ENCODE results near the gene ZNF132. TPM values are rescaled to one million over a fixed set of nuclear protein-coding genes. Genes with fewer than 3 reads are reported as not detected.
"Not testable (repeated sequence)": the region's sequence is repeated elsewhere in the genome, so short reads cannot be mapped to it uniquely, and the experiment has no call there.

ZNF132 gene
- total and polyA plus RNA-seq, 5 experiments from 2014 or later, result 1.0 to 10.6 (median 3.1) TPM

- ATAC-seq (peak; percentile 17 to 36), DNase-seq (peak in 1 of 10 donors; percentile 24)
- Mint-ChIP-seq H3K4me1 (peaks cover 10 to 28% (median 23%) of the 10 kb centered on the region in 4 donors), H3K27ac (peak overlapping the region in 9 of 10 donors; percentile 67 to 99 (median 92)), H3K27me3 (no peaks in the 10 kb centered on the region), H3K4me3 (peak overlapping the region; percentile 76 to 92 (median 87)), H3K9me3 (no peaks in the 10 kb centered on the region), H3K36me3 (peaks cover 0 to 9% (median 3%) of the 10 kb centered on the region in 3 donors)
- POLR2A ChIA-PET, result interaction anchor here (0.5 to 1.9 kb wide), 6 partner anchors 9 to 401 kb away, joined by 3 to 6 read pairs (median 4); partner anchors contain the start of genes ZNF274, ZNF324B and ZNF446
Observed at GRCh38 chr19:58466089-58466759, 26.3 kb upstream of the ZNF132 start.

GRCh38 chr19:58460039-58460438 lies 20.1 kb upstream of the ZNF132 start:
- H3K27ac Mint-ChIP-seq, result no peak overlapping the region
- H3K27me3 Mint-ChIP-seq, result no peaks in the 10 kb centered on the region
- no peaks in the 10 kb centered on the region for H3K9me3 Mint-ChIP-seq
- POLR2A ChIA-PET, result no interaction called here
- H3K4me3 Mint-ChIP-seq, result no peak overlapping the region
- ATAC-seq (no peak), DNase-seq (no peak)
- H3K36me3 Mint-ChIP-seq, result peaks cover 0 to 9% (median 6%) of the 10 kb centered on the region in 3 donors
- no peaks in the 10 kb centered on the region for H3K4me1 Mint-ChIP-seq

- peak overlapping the region in 1 of 10 donors; percentile 56 for H3K4me3 Mint-ChIP-seq
- peaks cover 11 to 20% (median 16%) of the 10 kb centered on the region in 4 donors for H3K4me1 Mint-ChIP-seq
- peaks cover 0 to 2% (median 0%) of the 10 kb centered on the region in 9 donors for H3K9me3 Mint-ChIP-seq
- H3K27ac Mint-ChIP-seq, result no peak overlapping the region
- ATAC-seq (no peak), DNase-seq (no peak)
- H3K36me3 Mint-ChIP-seq, result peaks cover 0 to 15% (median 6%) of the 10 kb centered on the region in 3 donors
- POLR2A ChIA-PET, result no interaction called here
- H3K27me3 Mint-ChIP-seq, result peaks cover 0 to 2% (median 0%) of the 10 kb centered on the region in 5 donors
Observed at GRCh38 chr19:58456111-58456510, 16.2 kb upstream of the ZNF132 start.

GRCh38 chr19:58455306-58455705 lies 15.4 kb upstream of the ZNF132 start:
- ATAC-seq (no peak), DNase-seq (no peak)
- H3K27me3 Mint-ChIP-seq, result peaks cover 0 to 3% (median 0%) of the 10 kb centered on the region in 5 donors
- peaks cover 0 to 13% (median 6%) of the 10 kb centered on the region in 3 donors for H3K36me3 Mint-ChIP-seq
- POLR2A ChIA-PET, result interaction anchor here (1.1 kb wide), 1 partner anchor 11 kb away, joined by 3 read pairs; no protein-coding TSS in a partner anchor
- peaks cover 0 to 2% (median 0%) of the 10 kb centered on the region in 9 donors for H3K9me3 Mint-ChIP-seq
- peaks cover 17 to 28% (median 21%) of the 10 kb centered on the region in 4 donors for H3K4me1 Mint-ChIP-seq
- H3K4me3 Mint-ChIP-seq, result no peak overlapping the region
- no peak overlapping the region for H3K27ac Mint-ChIP-seq

GRCh38 chr19:58453743-58454142 lies 13.8 kb upstream of the ZNF132 start:
- peak overlapping the region in 6 of 10 donors; percentile 14 to 83 (median 44) for H3K4me3 Mint-ChIP-seq
- H3K36me3 Mint-ChIP-seq, result peaks cover 0 to 13% (median 6%) of the 10 kb centered on the region in 3 donors
- POLR2A ChIA-PET, result interaction anchor here (0.8 kb wide), 1 partner anchor 11 kb away, joined by 3 read pairs; no protein-coding TSS in a partner anchor
- ATAC-seq, result no peak
- H3K4me1 Mint-ChIP-seq, result peaks cover 17 to 29% (median 21%) of the 10 kb centered on the region in 4 donors
- DNase-seq, result no peak
- peaks cover 0 to 4% (median 0%) of the 10 kb centered on the region in 9 donors for H3K9me3 Mint-ChIP-seq
- peaks cover 0 to 5% (median 2%) of the 10 kb centered on the region in 5 donors for H3K27me3 Mint-ChIP-seq
- peak overlapping the region in 2 of 10 donors; percentile 14 to 27 for H3K27ac Mint-ChIP-seq

- Mint-ChIP-seq H3K27me3 (peaks cover 7 to 21% (median 13%) of the 10 kb centered on the region in 5 donors), H3K4me1 (peaks cover 17 to 29% (median 21%) of the 10 kb centered on the region in 4 donors), H3K36me3 (peaks cover 7 to 13% (median 7%) of the 10 kb centered on the region in 3 donors), H3K4me3 (peak within 1 kb of the TSS; percentile 79 to 93 (median 90)), H3K9me3 (peaks cover 0 to 10% (median 5%) of the 10 kb centered on the region in 9 donors), H3K27ac (peak within 1 kb of the TSS; percentile 19 to 93 (median 88))
- peak; percentile 93 to 98 (median 96) for DNase-seq
- ATAC-seq, result peak; percentile 93 to 96
- POLR2A ChIA-PET, result interaction anchor here (0.9 to 1.7 kb wide), 7 partner anchors 13 to 269 kb away, joined by 3 to 8 read pairs (median 4); partner anchors contain the start of genes TRIM28, ZNF274, ZNF324 and ZNF497
Observed at GRCh38 chr19:58451358-58452101, 11.6 kb upstream of the ZNF132 start, which contains the start of gene ZNF324B. Gene ZNF324B, plus strand, starts transcription at chr19:58451622. Its CDS starts 2,080 bp downstream, at chr19:58453702.

GRCh38 chr19:58450856-58451357 lies 11.0 kb upstream of the ZNF132 start:
- Mint-ChIP-seq H3K4me1 (peaks cover 17 to 29% (median 21%) of the 10 kb centered on the region in 4 donors), H3K9me3 (peaks cover 0 to 10% (median 5%) of the 10 kb centered on the region in 9 donors), H3K4me3 (peak overlapping the region; percentile 79 to 93 (median 90)), H3K27ac (peak overlapping the region; percentile 19 to 93 (median 87)), H3K36me3 (peaks cover 6 to 9% (median 7%) of the 10 kb centered on the region in 3 donors), H3K27me3 (peaks cover 7 to 24% (median 13%) of the 10 kb centered on the region in 5 donors)
- POLR2A ChIA-PET, result interaction anchor here (0.7 to 1.7 kb wide), 8 partner anchors 12 to 268 kb away, joined by 3 to 8 read pairs (median 4); partner anchors contain the start of genes TRIM28, ZNF274, ZNF324 and ZNF497
- ATAC-seq (peak; percentile 25 to 39), DNase-seq (no peak)

GRCh38 chr19:58449980-58450379 lies 10.0 kb upstream of the ZNF132 start:
- H3K27ac Mint-ChIP-seq, result peak overlapping the region in 2 of 10 donors; percentile 53 to 90
- ATAC-seq, H3K36me3 Mint-ChIP-seq, DNase-seq: not testable (repeated sequence)
- POLR2A ChIA-PET, result interaction anchor here (0.7 kb wide), 2 partner anchors 14 to 81 kb away, joined by 3 to 6 read pairs; no protein-coding TSS in a partner anchor
- H3K4me1 Mint-ChIP-seq, result peaks cover 17 to 29% (median 21%) of the 10 kb centered on the region in 4 donors
- H3K4me3 Mint-ChIP-seq, result peak overlapping the region in 2 of 10 donors; percentile 15 to 40
- H3K27me3 Mint-ChIP-seq, result peaks cover 7 to 24% (median 13%) of the 10 kb centered on the region in 5 donors
- H3K9me3 Mint-ChIP-seq, result peaks cover 0 to 10% (median 5%) of the 10 kb centered on the region in 9 donors

- ATAC-seq, H3K4me3 Mint-ChIP-seq, DNase-seq, POLR2A ChIA-PET, H3K36me3 Mint-ChIP-seq: not testable (repeated sequence)
- peak overlapping the region in 1 of 10 donors; percentile 40 for H3K27ac Mint-ChIP-seq
- H3K27me3 Mint-ChIP-seq, result peaks cover 9 to 24% (median 13%) of the 10 kb centered on the region in 5 donors
- peaks cover 15 to 23% (median 20%) of the 10 kb centered on the region in 4 donors for H3K4me1 Mint-ChIP-seq
- peaks cover 0 to 10% (median 5%) of the 10 kb centered on the region in 9 donors for H3K9me3 Mint-ChIP-seq
Observed at GRCh38 chr19:58448860-58449259, 8.9 kb upstream of the ZNF132 start.

- peaks cover under 1 to 38% (median 19%) of the 10 kb centered on the region in 9 donors for H3K9me3 Mint-ChIP-seq
- peaks cover 4 to 17% (median 7%) of the 10 kb centered on the region in 5 donors for H3K27me3 Mint-ChIP-seq
- POLR2A ChIA-PET, result interaction anchor here (0.6 to 1.2 kb wide), 2 partner anchors 11 to 56 kb away, joined by 3 read pairs; partner anchors contain the start of gene RPS5
- peaks cover 14 to 24% (median 20%) of the 10 kb centered on the region in 3 donors for H3K36me3 Mint-ChIP-seq
- peaks cover 20 to 32% (median 27%) of the 10 kb centered on the region in 4 donors for H3K4me1 Mint-ChIP-seq
- H3K4me3 Mint-ChIP-seq, H3K27ac Mint-ChIP-seq, ATAC-seq, DNase-seq: not testable (repeated sequence)
Observed at GRCh38 chr19:58442986-58443385, 3.0 kb upstream of the ZNF132 start.

GRCh38 chr19:58440556-58440955 lies 603 bp upstream of the ZNF132 start:
- H3K4me1 Mint-ChIP-seq, result peaks cover 26 to 39% (median 33%) of the 10 kb centered on the region in 4 donors
- POLR2A ChIA-PET, result interaction anchor here (0.6 to 2.0 kb wide), 14 partner anchors 9 to 732 kb away, joined by 3 to 10 read pairs (median 4); partner anchors contain the start of genes ZBTB45, ZNF135, ZNF154 and ZNF274
- peak overlapping the region; percentile 96 to 100 (median 98) for H3K27ac Mint-ChIP-seq
- DNase-seq (no peak), ATAC-seq (no peak)
- peaks cover 0 to 2% (median 0%) of the 10 kb centered on the region in 5 donors for H3K27me3 Mint-ChIP-seq
- H3K36me3 Mint-ChIP-seq, result peaks cover 38 to 46% (median 38%) of the 10 kb centered on the region in 3 donors
- H3K9me3 Mint-ChIP-seq, result peaks cover 10 to 51% (median 42%) of the 10 kb centered on the region in 9 donors
- H3K4me3 Mint-ChIP-seq, result peak overlapping the region; percentile 93 to 100 (median 98)

Measured in naive thymus-derived CD8-positive, alpha-beta T cell (primary cell).